H9 (cell line): ENCODE measurements around the gene KCNK1. TPM values are rescaled to one million over a fixed set of nuclear protein-coding genes. Genes with fewer than 3 reads are reported as not detected.
A peak's percentile ranks its signal among the peaks of the same experiment; 100 is the strongest.

ENCODE experiments used
- DNase-seq: peaks from one replicate; pipeline ENCODE4 v3.0.0-alpha.2; 2017
- H2AFZ ChIP-seq: one replicate; pipeline ENCODE4 v1.6.1; 2013; ENCODE audit warnings: mild to moderate bottlenecking, low read length, control low read depth, moderate library complexity
- H2AK5ac ChIP-seq: 2 replicates; pipeline ENCODE4 v1.6.1; 2013; ENCODE audit warnings: low read length, control low read depth, mixed read lengths; ENCODE audit not compliant: insufficient read length
- H2BK120ac ChIP-seq: one replicate; pipeline ENCODE4 v1.6.1; 2013; ENCODE audit warnings: low read depth, mild to moderate bottlenecking, low read length, control low read depth, inconsistent platforms; ENCODE audit not compliant: poor library complexity, severe bottlenecking
- H2BK12ac ChIP-seq: 2 replicates; pipeline ENCODE4 v1.6.1; 2013; ENCODE audit warnings: low read length, control low read depth, mixed read lengths, low read depth; ENCODE audit not compliant: insufficient read length
- H2BK15ac ChIP-seq: 2 replicates; pipeline ENCODE4 v1.6.1; 2013; ENCODE audit warnings: low read depth, low read length, control low read depth
- H2BK20ac ChIP-seq: one replicate; pipeline ENCODE4 v1.6.1; 2013; ENCODE audit warnings: low read depth, mild to moderate bottlenecking, low read length, control low read depth, inconsistent platforms; ENCODE audit not compliant: poor library complexity, severe bottlenecking
- H2BK5ac ChIP-seq: 2 replicates; pipeline ENCODE4 v1.6.1; 2013; ENCODE audit warnings: low read length, control low read depth, mixed read lengths; ENCODE audit not compliant: insufficient read length
- H3K14ac ChIP-seq: 2 replicates; pipeline ENCODE4 v1.6.1; 2013; ENCODE audit warnings: low read length, control low read depth; ENCODE audit not compliant: insufficient read depth
- H3K18ac ChIP-seq: 2 replicates; pipeline ENCODE4 v1.6.1; 2013; ENCODE audit warnings: low read depth, mild to moderate bottlenecking, mixed read lengths, low read length, control low read depth; ENCODE audit not compliant: insufficient read length
- H3K23ac ChIP-seq: 2 replicates; pipeline ENCODE4 v1.6.1; 2013; ENCODE audit warnings: low read length, control low read depth, mixed read lengths, low read depth; ENCODE audit not compliant: insufficient read length
- H3K23me2 ChIP-seq: 2 replicates; pipeline ENCODE4 v1.6.1; 2013; ENCODE audit warnings: low read depth, mild to moderate bottlenecking, mixed read lengths, low read length, control low read depth; ENCODE audit not compliant: insufficient read length, poor library complexity, severe bottlenecking
- H3K27ac ChIP-seq: 2 replicates; pipeline ENCODE4 v1.5.1; 2013; ENCODE audit warnings: low read length, control low read depth, mixed read lengths, low read depth; ENCODE audit not compliant: insufficient read length
- H3K27me3 ChIP-seq: 2 replicates; pipeline ENCODE4 v1.6.1; 2013; ENCODE audit warnings: low read length, control low read depth, inconsistent platforms; ENCODE audit not compliant: insufficient read depth
- H3K4ac ChIP-seq: 2 replicates; pipeline ENCODE4 v1.6.1; 2013; ENCODE audit warnings: low read depth, mild to moderate bottlenecking, control low read depth, inconsistent platforms, low read length, moderate library complexity
- H3K4me1 ChIP-seq: 2 replicates; pipeline ENCODE4 v1.6.1; 2013; ENCODE audit warnings: low read length, control low read depth, inconsistent platforms; ENCODE audit not compliant: insufficient read depth
- H3K4me2 ChIP-seq: 2 replicates; pipeline ENCODE4 v1.6.1; 2013; ENCODE audit warnings: low read length, control low read depth, mixed read lengths; ENCODE audit not compliant: insufficient read length, insufficient read depth
- H3K56ac ChIP-seq: 2 replicates; pipeline ENCODE4 v1.6.1; 2013; ENCODE audit warnings: low read depth, mild to moderate bottlenecking, mixed read lengths, low read length, control low read depth; ENCODE audit not compliant: insufficient read length
- H3K79me1 ChIP-seq: 2 replicates; pipeline ENCODE4 v1.6.1; 2013; ENCODE audit warnings: low read depth, mild to moderate bottlenecking, moderate library complexity, low read length, control low read depth, inconsistent platforms; ENCODE audit not compliant: insufficient read depth, poor library complexity, severe bottlenecking
- H3K79me2 ChIP-seq: 2 replicates; pipeline ENCODE4 v1.6.1; 2013; ENCODE audit warnings: low read length, control low read depth, inconsistent platforms; ENCODE audit not compliant: insufficient read depth
- H3K9ac ChIP-seq: 2 replicates; pipeline ENCODE4 v1.6.1; 2013; ENCODE audit warnings: low read length, control low read depth, mixed read lengths; ENCODE audit not compliant: insufficient read length; ENCODE audit errors: extremely low read depth
- H3K9me3 ChIP-seq: one replicate; pipeline ENCODE4 v1.6.1; 2013; ENCODE audit warnings: low read depth, low read length, inconsistent platforms; ENCODE audit not compliant: control insufficient read depth
- H3T11ph ChIP-seq: one replicate; pipeline ENCODE4 v1.6.1; 2013; ENCODE audit warnings: mild to moderate bottlenecking, low read length, control low read depth, inconsistent platforms
- H4K20me1 ChIP-seq: one replicate; pipeline ENCODE4 v1.6.1; 2013; ENCODE audit not compliant: control insufficient read depth, insufficient read length, insufficient read depth
- H4K5ac ChIP-seq: 2 replicates; pipeline ENCODE4 v1.6.1; 2013; ENCODE audit warnings: low read depth, mild to moderate bottlenecking, mixed read lengths, low read length, control low read depth; ENCODE audit not compliant: insufficient read length
- H4K8ac ChIP-seq: replicated peaks from 2 replicates; pipeline ENCODE4 v1.6.1; 2013; ENCODE audit warnings: low read length, control low read depth, mixed read lengths, low read depth; ENCODE audit not compliant: insufficient read length
- H4K91ac ChIP-seq: 2 replicates; pipeline ENCODE4 v1.6.1; 2013; ENCODE audit warnings: low read depth, mild to moderate bottlenecking, moderate library complexity, mixed read lengths, low read length, control low read depth; ENCODE audit not compliant: insufficient read length
- H3K27ac Mint-ChIP-seq, 3 experiments: 2 replicates in 2 of 3; 3 replicates in 1 of 3; pipeline ENCODE4 v1.8.0; 2020 to 2021; ENCODE audit warnings: mixed read lengths in 3 of 3, mild to moderate bottlenecking in 1 of 3, moderate library complexity in 1 of 3
- H3K27me3 Mint-ChIP-seq: 2 replicates; pipeline ENCODE4 v1.8.0; 2021; ENCODE audit warnings: low read depth, mild to moderate bottlenecking, moderate library complexity, mixed read lengths
- H3K36me3 Mint-ChIP-seq, 3 experiments: 2 replicates in 2 of 3; 3 replicates in 1 of 3; pipeline ENCODE4 v1.8.0; 2020 to 2021; ENCODE audit warnings: low read depth in 3 of 3, mixed read lengths in 3 of 3; ENCODE audit not compliant: insufficient read depth in 1 of 3
- H3K4me1 Mint-ChIP-seq, 2 experiments: 2 replicates each; pipeline ENCODE4 v1.8.0; 2020; ENCODE audit warnings: mixed read lengths in 2 of 2
- H3K4me3 Mint-ChIP-seq, 2 experiments: 2 replicates in 1 of 2; 3 replicates in 1 of 2; pipeline ENCODE4 v1.8.0; 2020 to 2021; ENCODE audit warnings: mild to moderate bottlenecking in 2 of 2, mixed read lengths in 2 of 2, moderate library complexity in 1 of 2
- H3K9me3 Mint-ChIP-seq, 2 experiments: 2 replicates in 1 of 2; 3 replicates in 1 of 2; pipeline ENCODE4 v1.8.0; 2020; ENCODE audit warnings: mild to moderate bottlenecking in 2 of 2, mixed read lengths in 2 of 2, moderate library complexity in 1 of 2
- CTCF ChIP-seq: fragments of 200-600 bp; sonication (generic); conservative IDR thresholded peaks from 3 replicates; pipeline ENCODE4 v1.8.0; 2021; ENCODE audit warnings: antibody characterized with exemption, mild to moderate bottlenecking
- WGBS: extraction: QIAGEN DNeasy Blood & Tissue Kit; methylation state at CpG from one replicate; pipeline ENCODE4 v1.1.7; 2013; ENCODE audit warnings: missing lambda C conversion rate, low lambda C conversion rate, mixed read lengths; ENCODE audit not compliant: insufficient read length; ENCODE audit errors: extremely low coverage; 5-methylcytosine and 5-hydroxymethylcytosine counted together
- total RNA-seq: library from RNA; stranded (reverse); gene quantifications from 2 replicates; pipeline ENCODE4 v1.2.1, GENCODE V29; 2021

The KCNK1 gene
- total RNA-seq, 1 experiment from 2014 or later, result 9.9 TPM

DNA sequence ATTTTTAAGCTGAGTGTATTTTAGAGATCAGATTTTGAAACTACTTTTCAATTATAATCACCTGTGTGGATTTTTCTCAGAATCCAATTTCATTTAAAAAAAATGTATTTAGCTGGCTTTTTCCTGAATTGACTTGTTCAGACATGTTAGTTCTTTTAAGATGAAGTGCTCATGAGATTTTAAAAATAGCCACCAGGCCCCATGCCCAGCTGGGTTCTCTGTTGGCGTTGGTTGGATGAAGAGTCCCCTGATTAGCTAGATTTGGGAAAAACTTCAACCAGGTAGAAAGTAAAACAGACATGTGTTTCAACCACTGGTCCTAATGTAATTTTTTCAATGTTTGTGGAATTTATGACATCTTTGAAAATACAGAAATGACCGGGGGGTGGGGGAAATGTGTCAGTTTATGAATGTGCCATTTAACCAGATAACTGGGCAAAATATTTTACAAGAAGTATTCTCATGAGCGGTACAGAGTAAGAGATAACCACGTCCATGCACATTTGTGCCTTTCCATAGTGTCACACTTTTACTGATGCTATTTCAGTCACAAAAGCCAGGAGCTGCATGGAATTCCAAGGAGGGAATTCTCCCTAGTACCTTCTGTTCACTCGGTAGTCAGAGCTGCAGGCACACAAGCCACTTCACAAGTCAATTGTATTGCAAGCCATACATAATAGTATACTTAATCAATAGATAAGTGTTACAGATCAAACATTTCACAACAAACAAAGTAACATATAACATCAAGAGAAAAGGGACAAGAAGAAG is 51.1 kb downstream of the KCNK1 start:
- H4K91ac ChIP-seq, result no peak overlapping the region
- H3K79me1 ChIP-seq, result no peaks in the 10 kb centered on the region
- H3K79me2 ChIP-seq, result no peaks in the 10 kb centered on the region
- H3K27ac ChIP-seq, result no peak overlapping the region
- Mint-ChIP-seq H3K9me3 (no peaks in the 10 kb centered on the region), H3K36me3 (peaks cover 7 to 16% (median 13%) of the 10 kb centered on the region in 3 experiments; a peak in 6 of 7 replicates), H3K4me1 (peaks cover 6 to 11% of the 10 kb centered on the region in 2 experiments; a peak in 3 of 4 replicates), H3K27ac (peak overlapping the region in 1 of 3 experiments; percentile 84; a peak in 1 of 7 replicates), H3K27me3 (no peaks in the 10 kb centered on the region), H3K4me3 (no peak overlapping the region)
- H3T11ph ChIP-seq, result no peak overlapping the region
- no peak overlapping the region for H2BK20ac ChIP-seq
- H3K27me3 ChIP-seq, result no peaks in the 10 kb centered on the region
- H2AFZ ChIP-seq, result no peak overlapping the region
- no peak overlapping the region for H4K5ac ChIP-seq
- H3K4ac ChIP-seq, result no peak overlapping the region
- no peak overlapping the region for H2BK12ac ChIP-seq
- WGBS, result no CpG with 5 or more reads among the region's 5 CpGs
- no peak overlapping the region for H3K9ac ChIP-seq
- H3K4me1 ChIP-seq, result no peaks in the 10 kb centered on the region
- DNase-seq, result no peak
- H3K56ac ChIP-seq, result no peak overlapping the region
- H2BK5ac ChIP-seq, result no peak overlapping the region
- H3K14ac ChIP-seq, result no peak overlapping the region
- no peak overlapping the region for H3K23ac ChIP-seq
- no peak overlapping the region for H4K8ac ChIP-seq
- no peak for TF ChIP-seq CTCF
- no peak overlapping the region for H2BK15ac ChIP-seq
- no peak overlapping the region for H2BK120ac ChIP-seq
- H2AK5ac ChIP-seq, result no peak overlapping the region
- H3K23me2 ChIP-seq, result no peaks in the 10 kb centered on the region
- H4K20me1 ChIP-seq, result no peaks in the 10 kb centered on the region
- H3K18ac ChIP-seq, result no peak overlapping the region
- H3K9me3 ChIP-seq, result no peaks in the 10 kb centered on the region
- H3K4me2 ChIP-seq, result no peak overlapping the region
